GM18526 (cell line): ENCODE data around the gene RRAD.

Source experiments
- POLR2A ChIP-seq: IDR thresholded peaks from 3 replicates; pipeline ENCODE4 v1.6.1; 2011; ENCODE audit not compliant: insufficient read length; ENCODE audit errors: extremely low read depth

The RRAD gene

GRCh38 chr16:66925322-66925840 is at the start of gene RRAD:
RRAD (minus strand) TSS chr16:66925535; CDS start chr16:66925179, 356 bp downstream.
- no peak for TF ChIP-seq POLR2A

GRCh38 chr16:66973716-66974115 is 48.4 kb upstream of the RRAD start:
- TF ChIP-seq POLR2A, result no peak

GRCh38 chr16:66972983-66973382 is 47.6 kb upstream of the RRAD start:
- TF ChIP-seq POLR2A, result no peak

GRCh38 chr16:66970775-66971720 is 45.7 kb upstream of the RRAD start:
- no peak for TF ChIP-seq POLR2A

GRCh38 chr16:66968847-66969246 is 43.5 kb upstream of the RRAD start:
- TF ChIP-seq POLR2A, result no peak

GRCh38 chr16:66964049-66964448 is 38.7 kb upstream of the RRAD start:
- TF ChIP-seq POLR2A, result no peak

- no peak for TF ChIP-seq POLR2A
Observed at GRCh38 chr16:66961914-66962313, 36.6 kb upstream of the RRAD start.

GRCh38 chr16:66961065-66961744 is 35.9 kb upstream of the RRAD start, which contains the start of gene CES3:
CES3 (plus strand) TSS chr16:66961266; CDS start chr16:66961308, 42 bp downstream.
- no peak for TF ChIP-seq POLR2A

- no peak for TF ChIP-seq POLR2A
Observed at GRCh38 chr16:66960270-66960669, 34.9 kb upstream of the RRAD start.

GRCh38 chr16:66959704-66960161 is 34.4 kb upstream of the RRAD start:
- TF ChIP-seq POLR2A, result no peak

- TF ChIP-seq POLR2A, result no peak
Observed at GRCh38 chr16:66958857-66959703, 33.7 kb upstream of the RRAD start.

GRCh38 chr16:66954097-66954659 is 28.8 kb upstream of the RRAD start:
- no peak for TF ChIP-seq POLR2A

GRCh38 chr16:66953462-66954096 is 28.2 kb upstream of the RRAD start:
- no peak for TF ChIP-seq POLR2A
